ENCODE data around the gene OR2AG1.
"Not testable (repeated sequence)": the region's sequence is repeated elsewhere in the genome, so short reads cannot be mapped to it uniquely, and the experiment has no call there.

The OR2AG1 gene

GRCh38 chr11:6790546-6790945 lies 7.7 kb downstream of the OR2AG1 start:
- no peak overlapping the region for H3K4me3 ChIP-seq (replicated peaks in 1 of 2; ENCODE audit: low read depth in 2 of 2, low read length in 2 of 2)
- DNase-seq (ENCODE audit: low read depth in 2 of 2) = no peak
- TF ChIP-seq CTCF (IDR thresholded peaks at IDR 0.05; ENCODE audit: low read depth, low read length) = no peak

GRCh38 chr11:6794639-6795038 lies 11.8 kb downstream of the OR2AG1 start:
- DNase-seq (ENCODE audit: low read depth in 2 of 2) = no peak
- H3K4me3 ChIP-seq (replicated peaks in 1 of 2; ENCODE audit: low read depth in 2 of 2, low read length in 2 of 2) = no peak overlapping the region
- no peak for TF ChIP-seq CTCF (IDR thresholded peaks at IDR 0.05; ENCODE audit: low read depth, low read length)

- no peak for TF ChIP-seq CTCF (IDR thresholded peaks at IDR 0.05; ENCODE audit: low read depth, low read length)
- peak in 1 of 2 donors; percentile 33 for DNase-seq (ENCODE audit: low read depth in 2 of 2)
Observed at GRCh38 chr11:6799402-6799801, 16.6 kb downstream of the OR2AG1 start, which contains the start of gene OR6A2. Gene OR6A2, minus strand, starts transcription at chr11:6799689. Its CDS starts 3,981 bp downstream, at chr11:6795708.

GRCh38 chr11:6801075-6801474 lies 18.3 kb downstream of the OR2AG1 start:
- not testable (repeated sequence) for DNase-seq (ENCODE audit: low read depth in 2 of 2); H3K4me3 ChIP-seq (replicated peaks in 1 of 2; ENCODE audit: low read depth in 2 of 2, low read length in 2 of 2)

More at GRCh38 chr11:6799402-6799801, 16.6 kb downstream of the OR2AG1 start, which contains the start of gene OR6A2:
- no peak within 1 kb of the TSS for H3K4me3 ChIP-seq (replicated peaks in 1 of 2; ENCODE audit: low read depth in 2 of 2, low read length in 2 of 2)

- TF ChIP-seq CTCF (IDR thresholded peaks at IDR 0.05; ENCODE audit: low read depth, low read length) = peak; percentile 94
- peak; percentile 50 to 61 for DNase-seq (ENCODE audit: low read depth in 2 of 2)
- H3K4me3 ChIP-seq (replicated peaks in 1 of 2; ENCODE audit: low read depth in 2 of 2, low read length in 2 of 2) = no peak overlapping the region
Observed at GRCh38 chr11:6812390-6813005, 29.7 kb downstream of the OR2AG1 start.

GRCh38 chr11:6813656-6814055 lies 30.8 kb downstream of the OR2AG1 start:
- no peak for TF ChIP-seq CTCF (IDR thresholded peaks at IDR 0.05; ENCODE audit: low read depth, low read length)
- no peak for DNase-seq (ENCODE audit: low read depth in 2 of 2)
- H3K4me3 ChIP-seq (replicated peaks in 1 of 2; ENCODE audit: low read depth in 2 of 2, low read length in 2 of 2) = no peak overlapping the region

- no peak for TF ChIP-seq CTCF (IDR thresholded peaks at IDR 0.05; ENCODE audit: low read depth, low read length)
- DNase-seq (ENCODE audit: low read depth in 2 of 2) = no peak
- H3K4me3 ChIP-seq (replicated peaks in 1 of 2; ENCODE audit: low read depth in 2 of 2, low read length in 2 of 2) = no peak overlapping the region
Observed at GRCh38 chr11:6817694-6818093, 34.9 kb downstream of the OR2AG1 start.
